Activated CD4-positive, alpha-beta T cell treated with anti-CD3 and anti-CD28 coated beads, Interleukin-2, amount 10 ng/mL, durations not matched to agents 24 days and 14 days (primary cell): Measurements from ENCODE around the gene SFT2D1. TPM values are rescaled to one million over a fixed set of nuclear protein-coding genes. Genes with fewer than 3 reads are reported as not detected.

Experiments
- DNase-seq: peaks from one replicate; pipeline ENCODE4 v3.0.0; 2022
- H3K27ac Mint-ChIP-seq: one replicate; pipeline ENCODE4 v1.8.0; 2022; ENCODE audit warnings: mild to moderate bottlenecking, mixed read lengths
- H3K27me3 Mint-ChIP-seq: one replicate; pipeline ENCODE4 v1.8.0; 2022; ENCODE audit warnings: mixed read lengths
- H3K36me3 Mint-ChIP-seq: one replicate; pipeline ENCODE4 v1.8.0; 2022; ENCODE audit warnings: low read depth, mild to moderate bottlenecking, mixed read lengths
- H3K4me1 Mint-ChIP-seq: one replicate; pipeline ENCODE4 v1.8.0; 2021; ENCODE audit warnings: mixed read lengths
- H3K4me3 Mint-ChIP-seq: one replicate; pipeline ENCODE4 v1.8.0; 2022; ENCODE audit warnings: mild to moderate bottlenecking, moderate library complexity, mixed read lengths
- H3K9me3 Mint-ChIP-seq: one replicate; pipeline ENCODE4 v1.8.0; 2021; ENCODE audit warnings: mixed read lengths
- intact Hi-C: fragments of 100-400 bp; cut with micrococcal nuclease; formaldehyde crosslinking; loops from one replicate; pipeline ENCODE4 v1.15.1; 2023
- total RNA-seq: library from RNA; stranded (reverse); gene quantifications from 2 replicates; pipeline ENCODE4 v1.2.3, GENCODE V29; 2022

The SFT2D1 gene
- total RNA-seq, 1 donor from 2014 or later: 61.2 TPM

GRCh38 chr6:166335378-166336302 is 6.7 kb downstream of the SFT2D1 start:
- H3K4me1 Mint-ChIP-seq: peaks cover 38% of the 10 kb centered on the region
- peaks cover 35% of the 10 kb centered on the region for H3K36me3 Mint-ChIP-seq
- intact Hi-C loops: no loop called here
- no peak for DNase-seq
- no peak overlapping the region for H3K27ac Mint-ChIP-seq
- no peak overlapping the region for H3K4me3 Mint-ChIP-seq
- H3K9me3 Mint-ChIP-seq: no peaks in the 10 kb centered on the region
- H3K27me3 Mint-ChIP-seq: no peaks in the 10 kb centered on the region

DNA sequence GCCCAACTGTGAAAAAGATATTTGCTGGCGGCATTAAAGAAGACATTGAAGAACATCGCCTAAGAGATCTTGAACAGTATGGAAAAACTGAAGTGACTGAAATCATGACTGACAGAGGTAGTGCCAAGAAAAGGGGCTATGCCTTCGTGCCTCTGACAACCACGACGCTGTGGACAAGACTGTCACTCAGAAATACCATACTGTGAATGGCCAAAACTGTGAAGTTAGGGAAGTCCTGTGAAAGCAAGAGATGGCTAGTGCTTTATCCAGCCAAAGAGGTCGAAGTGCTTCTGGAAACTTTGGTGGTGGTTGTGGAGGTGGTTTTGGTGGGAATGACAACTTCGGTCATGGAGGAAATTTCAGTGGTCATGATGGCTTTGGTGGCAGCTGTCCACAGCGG is 7.5 kb downstream of the SFT2D1 start:
- Mint-ChIP-seq H3K27ac (no peak overlapping the region), H3K4me3 (no peak overlapping the region), H3K27me3 (no peaks in the 10 kb centered on the region), H3K36me3 (peaks cover 35% of the 10 kb centered on the region), H3K4me1 (peaks cover 38% of the 10 kb centered on the region), H3K9me3 (no peaks in the 10 kb centered on the region)
- intact Hi-C loops: no loop called here
- DNase-seq: peak; percentile 53

- intact Hi-C loops: loop anchor here (1.0 to 2.0 kb wide), 3 partner anchors 9 to 49 kb away; partner anchors contain the start of genes MPC1, PRR18 and SFT2D1
- peak overlapping the region; percentile 51 for H3K27ac Mint-ChIP-seq
- peak; percentile 85 for DNase-seq
- H3K27me3 Mint-ChIP-seq: no peaks in the 10 kb centered on the region
- peak overlapping the region; percentile 59 for H3K4me3 Mint-ChIP-seq
- peaks cover 42% of the 10 kb centered on the region for H3K4me1 Mint-ChIP-seq
- H3K9me3 Mint-ChIP-seq: no peaks in the 10 kb centered on the region
- H3K36me3 Mint-ChIP-seq: peaks cover 43% of the 10 kb centered on the region
Observed at GRCh38 chr6:166333172-166333995, 9.0 kb downstream of the SFT2D1 start.

- peak; percentile 8 for DNase-seq
- no peaks in the 10 kb centered on the region for H3K27me3 Mint-ChIP-seq
- peaks cover 39% of the 10 kb centered on the region for H3K4me1 Mint-ChIP-seq
- no peak overlapping the region for H3K27ac Mint-ChIP-seq
- peaks cover 46% of the 10 kb centered on the region for H3K36me3 Mint-ChIP-seq
- H3K9me3 Mint-ChIP-seq: no peaks in the 10 kb centered on the region
- intact Hi-C loops: loop anchor here (2.0 kb wide), 2 partner anchors 23 to 51 kb away; partner anchors contain the start of genes MPC1 and PRR18
- H3K4me3 Mint-ChIP-seq: no peak overlapping the region
Observed at GRCh38 chr6:166331503-166332415, 10.6 kb downstream of the SFT2D1 start.

DNA sequence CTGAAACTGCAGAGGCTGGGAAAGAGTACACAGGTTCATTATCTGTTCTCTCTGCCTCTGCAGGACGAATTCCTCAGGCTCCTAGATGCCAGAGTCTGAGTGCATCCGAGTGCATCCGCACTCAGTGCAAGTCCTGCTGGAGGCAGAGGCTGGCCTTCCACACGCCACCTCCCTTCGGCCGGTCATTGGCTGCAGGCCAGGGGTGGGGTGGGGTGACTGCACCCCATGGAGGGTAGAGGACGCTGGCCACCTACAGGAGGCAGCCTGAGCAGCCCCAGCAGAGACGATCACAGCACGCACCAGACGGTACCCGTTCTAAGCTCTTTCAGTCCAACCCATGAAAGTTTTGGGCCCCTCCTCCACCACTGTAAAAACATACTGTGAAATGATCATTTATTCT is 11.7 kb downstream of the SFT2D1 start:
- no peak overlapping the region for H3K27ac Mint-ChIP-seq
- H3K4me3 Mint-ChIP-seq: no peak overlapping the region
- peaks cover 39% of the 10 kb centered on the region for H3K36me3 Mint-ChIP-seq
- intact Hi-C loops: no loop called here
- peaks cover 39% of the 10 kb centered on the region for H3K4me1 Mint-ChIP-seq
- H3K9me3 Mint-ChIP-seq: no peaks in the 10 kb centered on the region
- H3K27me3 Mint-ChIP-seq: no peaks in the 10 kb centered on the region
- no peak for DNase-seq

DNA sequence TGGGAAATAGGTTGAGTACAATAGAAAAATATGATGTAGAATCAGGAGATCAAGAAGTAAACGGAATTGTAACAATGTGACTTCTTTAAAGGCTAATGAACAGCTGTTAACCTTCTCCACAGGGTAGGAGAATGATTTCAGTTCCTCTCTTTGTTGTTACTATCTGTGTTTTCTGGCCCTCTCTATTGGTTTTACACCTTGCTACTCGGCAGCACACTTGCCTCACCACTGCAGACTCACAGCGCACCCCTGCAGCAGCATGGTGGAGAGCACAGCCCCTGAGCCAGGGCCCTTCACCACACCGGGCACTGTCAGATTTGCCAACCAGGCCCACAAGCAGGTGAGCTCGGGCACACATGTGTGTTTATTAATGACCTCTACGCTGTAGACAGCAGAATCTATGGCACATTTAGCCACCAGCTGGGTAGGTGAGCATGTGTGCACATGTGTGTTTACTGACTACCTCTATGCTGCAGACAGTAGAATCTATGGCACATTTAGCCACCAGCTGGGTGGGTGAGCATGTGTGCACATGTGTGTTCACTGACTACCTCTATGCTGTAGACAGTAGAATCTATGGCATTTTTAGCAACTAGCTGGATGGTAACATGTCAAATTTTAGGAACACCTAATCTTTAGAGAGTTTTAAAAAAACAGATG is 16.8 kb downstream of the SFT2D1 start:
- Mint-ChIP-seq H3K36me3 (peaks cover 39% of the 10 kb centered on the region), H3K9me3 (no peaks in the 10 kb centered on the region), H3K4me1 (peaks cover 4% of the 10 kb centered on the region), H3K27me3 (no peaks in the 10 kb centered on the region), H3K27ac (no peak overlapping the region), H3K4me3 (no peak overlapping the region)
- intact Hi-C loops: no loop called here
- DNase-seq: no peak

GRCh38 chr6:166323395-166323794 is 18.9 kb downstream of the SFT2D1 start:
- Mint-ChIP-seq H3K4me1 (no peaks in the 10 kb centered on the region), H3K9me3 (no peaks in the 10 kb centered on the region), H3K27me3 (no peaks in the 10 kb centered on the region), H3K36me3 (peaks cover 35% of the 10 kb centered on the region), H3K4me3 (no peak overlapping the region), H3K27ac (no peak overlapping the region)
- no peak for DNase-seq
- intact Hi-C loops: no loop called here

DNA sequence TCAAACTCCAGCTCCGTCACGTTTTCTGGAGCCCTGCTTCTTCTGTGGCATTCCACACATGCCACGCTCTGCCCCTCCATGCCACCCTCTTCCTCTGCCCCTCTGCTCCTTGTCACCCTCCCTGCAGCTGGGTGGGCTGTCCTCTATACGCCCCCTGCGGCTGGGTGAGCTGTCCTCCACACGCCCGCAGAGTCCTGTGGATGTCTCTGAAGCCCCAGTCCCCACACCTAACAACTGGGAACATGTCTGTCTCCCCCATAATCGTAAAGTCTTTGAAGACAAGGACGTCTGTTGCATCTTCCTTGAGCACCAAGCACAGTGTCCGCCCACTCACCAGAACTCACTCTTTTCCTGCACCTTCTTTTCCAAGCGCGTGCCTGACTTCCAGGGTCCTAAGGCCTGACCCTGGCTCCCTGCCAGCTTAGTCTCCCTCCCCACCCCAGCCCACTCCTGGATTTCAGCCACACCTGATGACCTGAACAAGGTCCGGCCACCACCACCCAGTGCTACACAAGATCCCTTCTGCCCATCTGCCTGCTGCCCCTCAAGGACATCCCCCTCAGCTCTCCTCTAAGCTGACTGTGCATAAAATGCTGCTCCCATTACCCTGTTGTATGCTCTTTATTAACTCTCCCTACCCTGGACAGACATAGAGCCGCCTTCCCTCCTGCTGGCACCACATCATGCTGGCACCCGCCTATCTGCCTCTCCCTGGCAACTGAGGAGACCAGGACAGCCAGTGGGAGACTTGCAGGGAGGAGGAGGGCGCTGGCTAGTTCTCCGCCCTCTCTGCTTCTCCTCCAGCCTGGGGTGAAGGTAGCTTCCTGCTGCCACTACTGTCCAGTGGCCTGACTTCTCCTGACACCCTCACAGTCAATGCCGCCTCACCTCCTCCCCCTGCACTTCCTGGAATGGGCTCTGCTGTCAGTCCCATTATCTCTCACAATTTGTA is 23.4 kb downstream of the SFT2D1 start:
- DNase-seq: no peak
- Mint-ChIP-seq H3K27ac (no peak overlapping the region), H3K4me1 (no peaks in the 10 kb centered on the region), H3K9me3 (no peaks in the 10 kb centered on the region), H3K27me3 (peaks cover 3% of the 10 kb centered on the region), H3K4me3 (no peak overlapping the region), H3K36me3 (peaks cover 15% of the 10 kb centered on the region)
- intact Hi-C loops: no loop called here

GRCh38 chr6:166318227-166318626 is 24.1 kb downstream of the SFT2D1 start:
- H3K4me3 Mint-ChIP-seq: no peak overlapping the region
- peaks cover 10% of the 10 kb centered on the region for H3K36me3 Mint-ChIP-seq
- H3K4me1 Mint-ChIP-seq: no peaks in the 10 kb centered on the region
- H3K27me3 Mint-ChIP-seq: peaks cover 3% of the 10 kb centered on the region
- H3K27ac Mint-ChIP-seq: no peak overlapping the region
- no peaks in the 10 kb centered on the region for H3K9me3 Mint-ChIP-seq
- intact Hi-C loops: no loop called here
- DNase-seq: no peak

DNA sequence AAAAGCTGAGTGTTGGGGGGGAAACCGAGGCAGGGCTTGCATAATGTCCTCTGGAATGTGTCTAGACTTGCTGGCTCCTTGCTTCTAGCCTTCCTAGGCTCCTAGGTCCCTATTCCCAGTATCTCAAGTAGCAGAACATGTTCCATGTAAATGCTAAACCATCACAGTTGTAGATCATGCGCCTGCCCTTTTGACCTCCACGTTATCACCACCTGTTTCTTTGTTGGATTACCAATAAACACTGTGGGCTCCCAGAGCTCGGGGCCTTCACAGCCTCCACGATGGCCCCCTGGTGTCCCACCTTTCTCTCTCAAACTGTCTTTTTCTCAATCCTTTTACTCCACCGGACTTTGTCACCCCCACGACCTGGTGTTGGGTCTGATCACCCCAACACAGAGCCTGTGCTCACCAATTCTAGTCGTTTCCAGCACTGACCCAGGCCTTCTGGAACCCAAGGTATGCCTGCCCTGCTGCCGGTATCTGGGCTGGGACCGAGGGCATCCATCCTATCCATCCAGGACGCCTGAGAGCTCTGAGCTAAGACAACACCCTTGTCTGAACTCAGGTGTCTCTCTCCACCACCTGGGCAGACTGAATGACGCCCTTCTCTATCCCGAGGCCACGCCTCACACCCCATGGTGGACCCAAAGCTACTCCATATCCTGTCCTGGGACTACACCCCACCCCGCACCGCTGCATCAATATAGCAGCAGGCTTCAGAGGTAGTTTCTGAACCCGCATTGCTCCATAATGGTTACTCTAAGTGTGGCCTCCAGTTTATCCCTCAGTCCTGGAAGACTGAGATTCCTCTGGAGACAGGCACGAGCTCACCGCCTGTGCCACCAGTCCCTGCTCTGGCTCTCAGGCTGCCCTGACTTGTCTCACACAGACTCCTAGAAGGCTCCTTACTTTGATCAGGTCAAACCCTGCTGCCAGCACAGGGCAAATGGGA is 24.8 kb downstream of the SFT2D1 start:
- Mint-ChIP-seq H3K27ac (no peak overlapping the region), H3K4me3 (no peak overlapping the region), H3K9me3 (no peaks in the 10 kb centered on the region), H3K4me1 (no peaks in the 10 kb centered on the region), H3K36me3 (peaks cover 9% of the 10 kb centered on the region), H3K27me3 (peaks cover 7% of the 10 kb centered on the region)
- no peak for DNase-seq
- intact Hi-C loops: no loop called here

- peaks cover 13% of the 10 kb centered on the region for H3K27me3 Mint-ChIP-seq
- no peaks in the 10 kb centered on the region for H3K4me1 Mint-ChIP-seq
- H3K36me3 Mint-ChIP-seq: peaks cover 3% of the 10 kb centered on the region
- no peak overlapping the region for H3K27ac Mint-ChIP-seq
- no peak overlapping the region for H3K4me3 Mint-ChIP-seq
- DNase-seq: no peak
- intact Hi-C loops: no loop called here
- H3K9me3 Mint-ChIP-seq: no peaks in the 10 kb centered on the region
Observed at GRCh38 chr6:166315436-166315835, 26.9 kb downstream of the SFT2D1 start.
